Neural cell (in vitro differentiated cells): ENCODE data around the gene ABCC3. TPM values are rescaled to one million over a fixed set of nuclear protein-coding genes. Genes with fewer than 3 reads are reported as not detected.

Source experiments
- H2AFZ ChIP-seq: fragments of 200-600, 300-800 bp; sonication (generic), shearing (Covaris generic); 2 replicates; pipeline ENCODE4 v1.6.0; 2014; ENCODE audit warnings: low read depth, mild to moderate bottlenecking, antibody characterized with exemption, low read length, moderate library complexity
- H3F3A ChIP-seq: fragments of 200-600 bp; shearing (Covaris generic); 2 replicates; pipeline ENCODE4 v1.6.1; 2016; ENCODE audit warnings: mild to moderate bottlenecking, moderate library complexity, mixed read lengths, antibody characterized with exemption, low read length; ENCODE audit not compliant: insufficient read depth, poor library complexity, severe bottlenecking
- H3K27ac ChIP-seq: fragments of 200-600, 300-800 bp; sonication (generic), shearing (Covaris generic); 2 replicates; pipeline ENCODE4 v1.5.1; 2014; ENCODE audit warnings: mild to moderate bottlenecking, low read length, moderate library complexity
- H3K27me3 ChIP-seq: fragments of 300-800, 200-600 bp; sonication (generic), shearing (Covaris generic); 2 replicates; pipeline ENCODE4 v1.6.0; 2014; ENCODE audit warnings: mild to moderate bottlenecking, low read depth, low read length, moderate library complexity; ENCODE audit not compliant: insufficient read depth
- H3K36me3 ChIP-seq: fragments of 300-800, 200-600 bp; sonication (generic), shearing (Covaris generic); 2 replicates; pipeline ENCODE4 v1.5.1; 2014; ENCODE audit warnings: mild to moderate bottlenecking, antibody characterized with exemption, low read length, moderate library complexity; ENCODE audit not compliant: insufficient read depth
- H3K4me2 ChIP-seq: fragments of 300-800, 200-600 bp; sonication (generic), shearing (Covaris generic); 2 replicates; pipeline ENCODE4 v1.6.0; 2014; ENCODE audit warnings: mild to moderate bottlenecking, low read length
- H3K4me3 ChIP-seq: fragments of 300-800, 200-600 bp; sonication (generic), shearing (Covaris generic); 2 replicates; pipeline ENCODE4 v1.5.1; 2014; ENCODE audit warnings: mild to moderate bottlenecking, low read length, moderate library complexity
- H3K79me2 ChIP-seq: fragments of 200-600 bp; shearing (Covaris generic); replicated peaks from 2 replicates; pipeline ENCODE4 v1.6.0; 2014; ENCODE audit warnings: mild to moderate bottlenecking, low read length, moderate library complexity; ENCODE audit not compliant: insufficient read depth
- H3K9ac ChIP-seq: fragments of 300-800, 200-600 bp; sonication (generic), shearing (Covaris generic); 2 replicates; pipeline ENCODE4 v1.6.1; 2016; ENCODE audit warnings: mild to moderate bottlenecking, low read length, mixed read lengths
- H3K9me2 ChIP-seq: fragments of 200-600 bp; shearing (Covaris generic); 2 replicates; pipeline ENCODE4 v1.6.1; 2016; ENCODE audit warnings: mild to moderate bottlenecking, low read length, mixed read lengths; ENCODE audit not compliant: insufficient read depth
- H3K9me3 ChIP-seq: fragments of 200-600, 300-800 bp; sonication (generic), shearing (Covaris generic); 2 replicates; pipeline ENCODE4 v1.6.1; 2016; ENCODE audit warnings: mild to moderate bottlenecking, mixed run types, low read length, moderate library complexity, mixed read lengths
- H4K20me1 ChIP-seq: fragments of 200-600 bp; shearing (Covaris generic); 2 replicates; pipeline ENCODE4 v1.6.1; 2016; ENCODE audit warnings: mild to moderate bottlenecking, mixed run types; ENCODE audit not compliant: insufficient read depth
- EP300 ChIP-seq: fragments of 450-650 bp; conservative IDR thresholded peaks from 2 replicates; pipeline ENCODE4 v1.6.1; 2014; ENCODE audit warnings: antibody characterized with exemption, mild to moderate bottlenecking, moderate library complexity; ENCODE audit not compliant: poor library complexity, severe bottlenecking
- EZH2 ChIP-seq: fragments of 200-600, 300-800 bp; shearing (Covaris generic), sonication (generic); IDR thresholded peaks from 2 replicates; pipeline ENCODE4 v1.6.1; 2014; ENCODE audit warnings: antibody characterized with exemption, low read length, borderline replicate concordance, mild to moderate bottlenecking; ENCODE audit not compliant: insufficient read depth, poor library complexity, severe bottlenecking
- MXI1 ChIP-seq: fragments of 450-650 bp; conservative IDR thresholded peaks from 2 replicates; pipeline ENCODE4 v1.6.1; 2014; ENCODE audit warnings: antibody characterized with exemption, mild to moderate bottlenecking; ENCODE audit not compliant: poor library complexity, severe bottlenecking
- POLR2AphosphoS5 ChIP-seq: IDR thresholded peaks from 2 replicates; pipeline ENCODE4 v1.6.1; 2012
- RAD21 ChIP-seq: fragments of 450-650 bp; conservative IDR thresholded peaks from 2 replicates; pipeline ENCODE4 v1.6.1; 2014; ENCODE audit warnings: antibody characterized with exemption, mild to moderate bottlenecking, moderate library complexity
- SMC3 ChIP-seq: fragments of 450-650 bp; conservative IDR thresholded peaks from 2 replicates; pipeline ENCODE4 v1.6.1; 2014; ENCODE audit warnings: antibody characterized with exemption, mild to moderate bottlenecking, moderate library complexity; ENCODE audit not compliant: poor library complexity
- TAF1 ChIP-seq: IDR thresholded peaks from 2 replicates; pipeline ENCODE4 v1.6.1; 2012; ENCODE audit warnings: low read depth
- polyA plus RNA-seq: library from polyadenylated mRNA; depleted of rRNA; stranded (reverse); fragments of >200 nt; gene quantifications from 2 replicates; pipeline ENCODE4 v1.2.3, GENCODE V29; 2014
- TF ChIP-seq, protein P1 (sequence below): fragments of 450-650 bp; IDR thresholded peaks from 2 replicates; pipeline ENCODE4 v1.5.1; 2014; ENCODE audit warnings: antibody characterized with exemption, mild to moderate bottlenecking, moderate library complexity; ENCODE audit not compliant: poor library complexity, severe bottlenecking
- TF ChIP-seq, protein P2 (sequence below): IDR thresholded peaks from 2 replicates; pipeline ENCODE4 v1.6.1; 2012; ENCODE audit warnings: borderline replicate concordance

The ABCC3 gene
- polyA plus RNA-seq, 1 donor from 2014 or later, result not detected

DNA sequence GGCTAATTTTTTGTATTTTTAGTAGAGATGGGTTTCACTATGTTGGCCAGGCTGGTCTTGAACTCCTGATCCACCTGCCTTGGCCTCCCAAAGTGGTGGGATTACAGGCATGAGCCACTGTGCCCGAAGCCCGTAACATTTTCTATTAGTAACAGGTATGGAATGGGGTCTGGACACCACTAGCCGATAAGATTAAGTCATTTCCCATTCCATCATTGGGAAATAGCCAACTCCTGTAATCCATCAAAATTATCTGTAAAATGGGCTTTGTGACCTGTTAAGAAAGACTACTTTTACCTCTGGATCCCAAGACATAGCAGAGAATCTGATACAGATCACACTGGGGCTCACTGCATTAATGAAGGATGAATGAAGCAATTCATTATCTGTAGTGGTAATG is 80.8 kb downstream of the ABCC3 start:
- H3K4me2 ChIP-seq, result no peak overlapping the region
- peaks cover 6% of the 10 kb centered on the region for H3F3A ChIP-seq
- H3K27ac ChIP-seq, result no peak overlapping the region
- H3K9me2 ChIP-seq, result no peaks in the 10 kb centered on the region
- no peak overlapping the region for H2AFZ ChIP-seq
- TF ChIP-seq, protein P1, sequence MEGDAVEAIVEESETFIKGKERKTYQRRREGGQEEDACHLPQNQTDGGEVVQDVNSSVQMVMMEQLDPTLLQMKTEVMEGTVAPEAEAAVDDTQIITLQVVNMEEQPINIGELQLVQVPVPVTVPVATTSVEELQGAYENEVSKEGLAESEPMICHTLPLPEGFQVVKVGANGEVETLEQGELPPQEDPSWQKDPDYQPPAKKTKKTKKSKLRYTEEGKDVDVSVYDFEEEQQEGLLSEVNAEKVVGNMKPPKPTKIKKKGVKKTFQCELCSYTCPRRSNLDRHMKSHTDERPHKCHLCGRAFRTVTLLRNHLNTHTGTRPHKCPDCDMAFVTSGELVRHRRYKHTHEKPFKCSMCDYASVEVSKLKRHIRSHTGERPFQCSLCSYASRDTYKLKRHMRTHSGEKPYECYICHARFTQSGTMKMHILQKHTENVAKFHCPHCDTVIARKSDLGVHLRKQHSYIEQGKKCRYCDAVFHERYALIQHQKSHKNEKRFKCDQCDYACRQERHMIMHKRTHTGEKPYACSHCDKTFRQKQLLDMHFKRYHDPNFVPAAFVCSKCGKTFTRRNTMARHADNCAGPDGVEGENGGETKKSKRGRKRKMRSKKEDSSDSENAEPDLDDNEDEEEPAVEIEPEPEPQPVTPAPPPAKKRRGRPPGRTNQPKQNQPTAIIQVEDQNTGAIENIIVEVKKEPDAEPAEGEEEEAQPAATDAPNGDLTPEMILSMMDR, result no peak
- TF ChIP-seq SMC3, result no peak
- TF ChIP-seq RAD21, result no peak
- TF ChIP-seq POLR2AphosphoS5, result no peak
- no peak for TF ChIP-seq MXI1
- TF ChIP-seq, protein P2, sequence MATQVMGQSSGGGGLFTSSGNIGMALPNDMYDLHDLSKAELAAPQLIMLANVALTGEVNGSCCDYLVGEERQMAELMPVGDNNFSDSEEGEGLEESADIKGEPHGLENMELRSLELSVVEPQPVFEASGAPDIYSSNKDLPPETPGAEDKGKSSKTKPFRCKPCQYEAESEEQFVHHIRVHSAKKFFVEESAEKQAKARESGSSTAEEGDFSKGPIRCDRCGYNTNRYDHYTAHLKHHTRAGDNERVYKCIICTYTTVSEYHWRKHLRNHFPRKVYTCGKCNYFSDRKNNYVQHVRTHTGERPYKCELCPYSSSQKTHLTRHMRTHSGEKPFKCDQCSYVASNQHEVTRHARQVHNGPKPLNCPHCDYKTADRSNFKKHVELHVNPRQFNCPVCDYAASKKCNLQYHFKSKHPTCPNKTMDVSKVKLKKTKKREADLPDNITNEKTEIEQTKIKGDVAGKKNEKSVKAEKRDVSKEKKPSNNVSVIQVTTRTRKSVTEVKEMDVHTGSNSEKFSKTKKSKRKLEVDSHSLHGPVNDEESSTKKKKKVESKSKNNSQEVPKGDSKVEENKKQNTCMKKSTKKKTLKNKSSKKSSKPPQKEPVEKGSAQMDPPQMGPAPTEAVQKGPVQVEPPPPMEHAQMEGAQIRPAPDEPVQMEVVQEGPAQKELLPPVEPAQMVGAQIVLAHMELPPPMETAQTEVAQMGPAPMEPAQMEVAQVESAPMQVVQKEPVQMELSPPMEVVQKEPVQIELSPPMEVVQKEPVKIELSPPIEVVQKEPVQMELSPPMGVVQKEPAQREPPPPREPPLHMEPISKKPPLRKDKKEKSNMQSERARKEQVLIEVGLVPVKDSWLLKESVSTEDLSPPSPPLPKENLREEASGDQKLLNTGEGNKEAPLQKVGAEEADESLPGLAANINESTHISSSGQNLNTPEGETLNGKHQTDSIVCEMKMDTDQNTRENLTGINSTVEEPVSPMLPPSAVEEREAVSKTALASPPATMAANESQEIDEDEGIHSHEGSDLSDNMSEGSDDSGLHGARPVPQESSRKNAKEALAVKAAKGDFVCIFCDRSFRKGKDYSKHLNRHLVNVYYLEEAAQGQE, result no peak
- no peak for TF ChIP-seq EP300
- TF ChIP-seq EZH2, result no peak
- no peak overlapping the region for H3K4me3 ChIP-seq
- no peaks in the 10 kb centered on the region for H3K9me3 ChIP-seq
- H3K9ac ChIP-seq, result no peak overlapping the region
- H3K27me3 ChIP-seq, result no peaks in the 10 kb centered on the region
- peaks cover 8% of the 10 kb centered on the region for H3K79me2 ChIP-seq
- H4K20me1 ChIP-seq, result peaks cover 1% of the 10 kb centered on the region
- H3K36me3 ChIP-seq, result no peaks in the 10 kb centered on the region

DNA sequence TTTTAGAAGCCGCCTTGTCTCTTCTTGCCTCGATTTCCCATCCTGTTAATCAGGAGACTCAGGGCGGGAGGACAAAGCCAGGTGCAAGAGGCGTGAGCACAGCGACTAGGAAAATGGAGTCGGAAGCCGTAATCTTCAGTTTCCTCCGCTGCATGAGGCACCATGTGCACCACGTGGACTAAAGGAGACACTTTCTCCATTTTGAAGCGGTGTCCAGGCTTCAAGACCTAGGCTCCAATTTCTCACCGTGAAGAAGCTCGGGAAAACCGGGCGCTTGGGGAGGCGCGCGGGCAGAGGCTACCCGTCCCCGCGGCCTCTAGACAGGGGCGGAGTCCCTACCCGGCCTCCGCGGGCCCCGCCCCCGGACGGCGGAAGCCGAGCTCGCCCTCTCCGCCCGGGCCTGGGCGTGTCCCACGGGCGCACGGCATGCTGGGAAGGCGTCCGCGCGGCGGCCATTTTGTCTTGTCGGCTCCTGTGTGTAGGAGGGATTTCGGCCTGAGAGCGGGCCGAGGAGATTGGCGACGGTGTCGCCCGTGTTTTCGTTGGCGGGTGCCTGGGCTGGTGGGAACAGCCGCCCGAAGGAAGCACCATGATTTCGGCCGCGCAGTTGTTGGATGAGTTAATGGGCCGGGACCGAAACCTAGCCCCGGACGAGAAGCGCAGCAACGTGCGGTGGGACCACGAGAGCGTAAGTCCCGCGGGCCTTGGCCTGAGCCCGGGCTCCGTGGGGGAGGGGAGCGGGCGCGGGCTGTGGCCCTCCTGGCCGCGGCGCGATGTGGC is 84.7 kb downstream of the ABCC3 start, which contains the start of gene LUC7L3:
TSS of gene LUC7L3 (plus strand) at position 460 of the 780 bp plus-strand sequence. CDS start at position 590, 130 bp downstream.
- Histone ChIP-seq H3K27ac (peak within 1 kb of the TSS; percentile 96), H4K20me1 (peaks cover 10% of the 10 kb centered on the region), H3F3A (peaks cover 7% of the 10 kb centered on the region), H2AFZ (peak within 1 kb of the TSS; percentile 82), H3K9me2 (no peaks in the 10 kb centered on the region), H3K4me2 (peak within 1 kb of the TSS; percentile 95), H3K9ac (peak within 1 kb of the TSS; percentile 98), H3K9me3 (no peaks in the 10 kb centered on the region), H3K79me2 (peaks cover 46% of the 10 kb centered on the region), H3K36me3 (no peaks in the 10 kb centered on the region), H3K4me3 (peak within 1 kb of the TSS; percentile 92), H3K27me3 (no peaks in the 10 kb centered on the region)
- TF ChIP-seq TAF1, result peak; percentile 97
- TF ChIP-seq RAD21, result peak; percentile 37
- TF ChIP-seq SMC3, result peak; percentile 48
- TF ChIP-seq, protein P2, result peak; percentile 95
- TF ChIP-seq EZH2, result no peak
- peak; percentile 99 for TF ChIP-seq POLR2AphosphoS5
- peak; percentile 92 for TF ChIP-seq MXI1
- TF ChIP-seq EP300, result peak; percentile 63
- TF ChIP-seq, protein P1, result peak; percentile 23
